Mesenteric fat pad (tissue), 1 donor: ENCODE data around the gene AP3B1. TPM values are rescaled to one million over a fixed set of nuclear protein-coding genes. Genes with fewer than 3 reads are reported as not detected.
A peak's percentile ranks its signal among the peaks of the same experiment; 100 is the strongest.

ENCODE experiments used
- DNase-seq: peaks from one replicate; pipeline ENCODE4 v3.0.0-alpha.2; 2020; ENCODE audit warnings: low spot score
- long read RNA-seq: library from polyadenylated mRNA; unstranded; transcript quantifications from one replicate; pipeline ENCODE4 v2.0.0, GENCODE V29; 2020
- total RNA-seq: library from RNA; stranded (reverse); fragmentation: NEBNext Ultra II Directional; extraction: Animal tissue kit (Norgen Biotek cat#: 25700); gene quantifications from one replicate; pipeline ENCODE4 v1.2.1, GENCODE V29; 2021
- donor health status: DM: yes; HTN: yes; CAD: no.

The AP3B1 gene, protein sequence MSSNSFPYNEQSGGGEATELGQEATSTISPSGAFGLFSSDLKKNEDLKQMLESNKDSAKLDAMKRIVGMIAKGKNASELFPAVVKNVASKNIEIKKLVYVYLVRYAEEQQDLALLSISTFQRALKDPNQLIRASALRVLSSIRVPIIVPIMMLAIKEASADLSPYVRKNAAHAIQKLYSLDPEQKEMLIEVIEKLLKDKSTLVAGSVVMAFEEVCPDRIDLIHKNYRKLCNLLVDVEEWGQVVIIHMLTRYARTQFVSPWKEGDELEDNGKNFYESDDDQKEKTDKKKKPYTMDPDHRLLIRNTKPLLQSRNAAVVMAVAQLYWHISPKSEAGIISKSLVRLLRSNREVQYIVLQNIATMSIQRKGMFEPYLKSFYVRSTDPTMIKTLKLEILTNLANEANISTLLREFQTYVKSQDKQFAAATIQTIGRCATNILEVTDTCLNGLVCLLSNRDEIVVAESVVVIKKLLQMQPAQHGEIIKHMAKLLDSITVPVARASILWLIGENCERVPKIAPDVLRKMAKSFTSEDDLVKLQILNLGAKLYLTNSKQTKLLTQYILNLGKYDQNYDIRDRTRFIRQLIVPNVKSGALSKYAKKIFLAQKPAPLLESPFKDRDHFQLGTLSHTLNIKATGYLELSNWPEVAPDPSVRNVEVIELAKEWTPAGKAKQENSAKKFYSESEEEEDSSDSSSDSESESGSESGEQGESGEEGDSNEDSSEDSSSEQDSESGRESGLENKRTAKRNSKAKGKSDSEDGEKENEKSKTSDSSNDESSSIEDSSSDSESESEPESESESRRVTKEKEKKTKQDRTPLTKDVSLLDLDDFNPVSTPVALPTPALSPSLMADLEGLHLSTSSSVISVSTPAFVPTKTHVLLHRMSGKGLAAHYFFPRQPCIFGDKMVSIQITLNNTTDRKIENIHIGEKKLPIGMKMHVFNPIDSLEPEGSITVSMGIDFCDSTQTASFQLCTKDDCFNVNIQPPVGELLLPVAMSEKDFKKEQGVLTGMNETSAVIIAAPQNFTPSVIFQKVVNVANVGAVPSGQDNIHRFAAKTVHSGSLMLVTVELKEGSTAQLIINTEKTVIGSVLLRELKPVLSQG
- total RNA-seq: 39.8 TPM
- long read RNA-seq, partial matches to known transcripts: 36 of 48 reads
- long read RNA-seq, other reads (novel, unspliced or antisense): 12 of 48 reads

GRCh38 chr5:78294248-78295034 is at the start of gene AP3B1:
TSS of gene AP3B1 (minus strand) at chr5:78294698. CDS start at chr5:78294579, 119 bp downstream.
- peak; percentile 100 for DNase-seq

- no peak for DNase-seq
Observed at GRCh38 chr5:78341440-78341839, 46.9 kb upstream of the AP3B1 start.

GRCh38 chr5:78339617-78340436 is 45.3 kb upstream of the AP3B1 start:
- DNase-seq: no peak

DNA sequence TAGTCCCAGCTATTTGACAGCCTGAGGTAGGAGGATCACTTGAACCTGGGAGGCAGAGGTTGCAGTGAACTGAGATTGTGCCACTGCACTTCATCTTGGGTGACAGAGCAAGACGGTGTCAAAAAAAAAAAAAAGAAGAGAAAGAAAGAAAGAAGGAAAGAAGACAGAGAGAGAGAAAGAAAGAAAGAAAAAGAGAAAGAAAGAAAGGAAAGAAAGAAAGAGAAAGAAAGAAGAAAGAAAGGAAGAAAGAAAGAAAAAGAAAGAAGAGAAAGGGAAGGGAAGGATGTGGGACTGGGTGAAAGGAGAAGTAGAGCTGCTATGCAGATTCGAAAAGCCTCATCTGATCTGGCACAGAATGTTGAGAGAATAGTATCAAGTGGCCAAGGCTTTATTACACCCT is 42.2 kb upstream of the AP3B1 start:
- DNase-seq: no peak

DNA sequence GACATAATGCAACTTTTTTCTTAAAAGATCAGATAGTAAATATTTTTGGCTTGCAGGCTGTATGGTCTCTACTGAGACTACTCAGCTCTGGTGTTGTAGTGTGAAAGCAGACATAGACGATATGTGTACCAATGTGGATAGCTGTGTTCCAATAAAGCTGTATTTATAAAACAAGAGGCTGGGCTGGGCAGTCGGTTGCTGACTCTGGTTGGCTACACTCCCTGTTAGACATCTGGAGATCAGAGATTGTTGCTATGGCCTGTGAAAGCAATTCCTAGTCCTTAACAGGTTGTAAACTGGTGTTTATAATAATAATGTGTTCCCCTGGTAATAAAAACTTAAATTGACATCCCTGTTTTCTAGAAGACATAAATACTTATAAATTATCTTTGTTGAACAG is 41.5 kb upstream of the AP3B1 start:
- no peak for DNase-seq

DNA sequence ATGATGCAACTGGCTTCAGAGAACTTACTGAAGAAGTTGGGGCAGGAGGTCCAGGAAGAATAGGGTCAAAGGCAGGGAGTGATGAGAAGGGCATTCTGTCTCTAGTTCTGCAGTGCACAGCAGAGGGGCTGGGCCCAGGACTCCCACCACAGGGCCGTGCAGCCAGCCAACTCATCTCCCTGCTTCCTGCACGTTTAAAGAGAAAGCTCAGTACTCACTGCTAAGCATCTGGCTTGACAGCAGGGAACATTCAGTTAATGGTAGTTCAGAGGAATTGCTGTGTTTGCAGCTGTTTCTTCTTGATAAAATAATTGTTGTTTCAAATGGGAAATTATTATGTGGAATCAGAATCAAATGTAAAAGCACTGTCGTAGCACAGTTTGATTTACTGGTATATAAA is 40.3 kb upstream of the AP3B1 start:
- no peak for DNase-seq

DNA sequence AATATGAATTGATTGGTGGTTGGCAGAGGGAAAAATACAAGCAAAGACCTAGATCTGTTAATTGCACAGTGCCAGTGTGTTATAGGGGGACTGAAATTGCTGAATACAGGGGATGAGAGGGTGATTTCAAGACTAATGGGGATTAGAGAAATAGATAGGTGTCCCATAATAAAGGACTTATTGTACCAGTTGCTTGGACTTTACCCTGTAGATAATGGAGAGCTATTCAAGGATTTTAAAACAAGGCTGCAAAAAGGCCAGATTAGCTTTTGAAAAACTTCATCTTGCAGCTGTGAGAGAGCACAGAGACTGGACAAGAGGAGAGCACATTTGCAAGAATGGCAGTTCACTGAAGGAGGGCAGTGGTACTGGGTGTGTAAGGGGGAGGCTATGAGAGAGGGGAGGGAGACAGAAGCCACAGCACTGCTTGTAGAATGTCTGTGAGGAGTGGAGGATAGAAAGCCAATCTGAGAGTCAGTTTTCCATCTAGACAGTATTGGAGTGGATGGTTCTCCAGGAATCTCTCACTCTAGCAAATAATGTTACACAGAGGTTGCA is 37.1 kb upstream of the AP3B1 start:
- no peak for DNase-seq

- no peak for DNase-seq
Observed at GRCh38 chr5:78328585-78329173, 34.2 kb upstream of the AP3B1 start.

DNA sequence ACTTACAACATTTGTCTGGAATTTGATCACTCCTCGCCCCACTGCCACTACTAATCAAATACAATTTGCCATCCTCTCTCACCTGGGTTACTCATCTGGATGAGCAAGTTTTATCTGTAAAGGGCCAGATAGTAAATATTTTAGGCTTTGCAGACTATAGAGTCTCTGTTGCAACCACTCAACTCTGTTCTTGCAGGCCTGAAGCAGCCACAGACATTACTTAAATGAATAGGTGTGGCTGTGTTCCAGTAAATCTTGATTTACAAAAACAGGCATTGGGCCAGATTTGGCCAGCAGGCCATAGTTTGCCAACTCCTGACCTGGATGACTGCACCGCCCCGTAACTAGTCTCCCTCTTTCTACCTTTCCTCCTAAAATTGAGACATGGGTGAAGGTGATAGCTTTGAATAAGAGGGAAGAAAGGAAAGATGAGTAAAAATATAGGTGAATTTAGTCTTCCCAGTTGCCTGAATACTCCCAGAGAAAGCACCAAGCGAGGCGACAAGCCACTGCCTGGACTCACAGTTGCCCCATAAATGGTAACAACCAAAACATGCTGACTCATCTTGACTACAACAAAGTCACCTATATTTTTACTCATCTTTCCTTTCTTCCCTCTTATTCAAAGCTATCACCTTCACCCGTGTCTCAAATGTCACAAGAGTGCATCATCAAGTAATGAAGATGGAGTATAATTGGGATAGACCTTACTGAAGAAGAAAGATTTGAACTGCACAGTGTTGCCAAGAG is 33.4 kb upstream of the AP3B1 start:
- DNase-seq: no peak

GRCh38 chr5:78326930-78327329 is 32.4 kb upstream of the AP3B1 start:
- DNase-seq: no peak

DNA sequence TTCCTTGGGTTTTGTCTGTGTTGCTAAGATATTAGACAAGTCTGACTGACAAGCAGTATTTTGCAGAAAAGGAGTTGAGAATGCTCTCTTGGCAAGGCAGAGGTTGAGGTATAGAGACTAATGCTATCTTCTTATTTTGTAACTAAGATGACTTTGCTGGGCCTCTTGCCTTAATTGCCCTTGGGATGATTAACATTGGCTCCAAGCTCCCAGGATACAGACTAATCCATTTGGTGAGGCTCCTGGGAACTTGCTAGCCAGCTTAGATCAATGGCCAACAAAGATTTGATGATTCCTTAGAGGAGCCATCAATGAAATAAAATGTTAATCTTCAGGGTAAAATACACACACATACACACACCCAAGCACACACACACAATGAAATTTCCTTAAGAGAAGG is 28.7 kb upstream of the AP3B1 start:
- no peak for DNase-seq

- DNase-seq: no peak
Observed at GRCh38 chr5:78320401-78320800, 25.9 kb upstream of the AP3B1 start.

GRCh38 chr5:78318337-78318736 is 23.8 kb upstream of the AP3B1 start:
- DNase-seq: no peak

DNA sequence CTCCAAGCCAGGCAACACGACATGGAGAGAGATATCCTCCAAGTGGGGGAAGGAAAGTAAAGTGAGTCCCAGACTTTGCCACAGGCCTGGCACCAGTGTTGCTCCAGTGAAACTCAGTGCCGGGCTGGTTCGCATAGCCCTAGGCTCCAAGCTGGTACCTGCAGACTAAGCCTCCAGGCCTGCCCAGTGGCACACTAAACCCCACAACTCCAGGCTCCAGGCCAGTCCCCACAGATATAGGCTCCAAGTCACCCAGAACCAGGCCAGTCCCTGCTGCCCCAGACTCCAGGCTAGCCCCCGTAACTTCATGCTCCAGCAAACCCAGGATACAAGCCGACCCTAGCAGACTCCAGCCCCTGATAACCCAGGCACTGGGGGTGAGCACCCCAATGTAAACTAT is 23.0 kb upstream of the AP3B1 start:
- DNase-seq: no peak

DNA sequence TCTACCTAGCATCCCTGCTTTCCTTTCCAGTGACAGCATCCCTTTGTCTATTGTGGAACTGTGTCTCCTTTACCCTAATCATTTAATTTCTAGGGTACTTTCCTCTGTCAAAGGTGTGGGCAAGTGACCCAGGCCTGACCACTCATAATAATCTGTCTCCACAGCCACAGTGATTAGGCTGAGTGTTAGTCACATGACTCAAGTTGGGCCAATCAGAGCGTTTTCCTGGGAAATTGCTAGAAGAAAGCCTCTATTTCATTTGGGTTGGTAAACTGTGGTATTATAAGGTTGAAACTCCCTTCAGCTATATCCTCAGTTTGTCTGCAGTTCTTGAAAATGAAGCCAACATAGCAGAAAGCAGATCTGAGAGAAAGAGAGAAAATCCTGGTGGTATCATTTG is 14.2 kb upstream of the AP3B1 start:
- no peak for DNase-seq

DNA sequence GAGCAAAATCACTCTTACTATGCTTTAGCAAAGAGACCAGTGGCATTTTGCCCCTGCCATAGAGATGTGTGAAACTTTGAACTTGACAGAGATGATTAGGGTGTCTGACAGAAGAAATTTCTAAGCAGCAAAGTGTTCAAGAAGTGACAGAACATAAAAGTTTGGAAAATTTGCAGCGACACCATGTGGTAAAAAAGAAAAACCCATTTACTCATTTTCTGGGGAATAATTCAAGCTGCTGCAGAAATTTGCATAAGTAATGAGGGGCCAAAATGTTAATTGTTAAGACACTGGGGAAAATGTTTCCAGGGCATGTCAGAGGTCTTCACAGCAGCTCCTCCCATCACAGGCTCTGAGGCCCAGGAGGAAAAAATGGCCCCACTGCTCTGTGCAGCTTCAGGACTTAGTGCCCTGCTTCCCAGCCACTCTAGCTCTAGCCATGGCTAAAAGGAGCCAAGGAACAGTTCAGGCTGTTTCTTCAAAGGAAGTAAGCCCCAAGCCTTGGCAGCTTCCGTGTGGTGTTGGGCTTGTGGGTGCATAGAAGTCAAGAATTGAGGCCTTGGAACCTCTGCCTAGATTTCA is 6.1 kb upstream of the AP3B1 start:
- DNase-seq: no peak

DNA sequence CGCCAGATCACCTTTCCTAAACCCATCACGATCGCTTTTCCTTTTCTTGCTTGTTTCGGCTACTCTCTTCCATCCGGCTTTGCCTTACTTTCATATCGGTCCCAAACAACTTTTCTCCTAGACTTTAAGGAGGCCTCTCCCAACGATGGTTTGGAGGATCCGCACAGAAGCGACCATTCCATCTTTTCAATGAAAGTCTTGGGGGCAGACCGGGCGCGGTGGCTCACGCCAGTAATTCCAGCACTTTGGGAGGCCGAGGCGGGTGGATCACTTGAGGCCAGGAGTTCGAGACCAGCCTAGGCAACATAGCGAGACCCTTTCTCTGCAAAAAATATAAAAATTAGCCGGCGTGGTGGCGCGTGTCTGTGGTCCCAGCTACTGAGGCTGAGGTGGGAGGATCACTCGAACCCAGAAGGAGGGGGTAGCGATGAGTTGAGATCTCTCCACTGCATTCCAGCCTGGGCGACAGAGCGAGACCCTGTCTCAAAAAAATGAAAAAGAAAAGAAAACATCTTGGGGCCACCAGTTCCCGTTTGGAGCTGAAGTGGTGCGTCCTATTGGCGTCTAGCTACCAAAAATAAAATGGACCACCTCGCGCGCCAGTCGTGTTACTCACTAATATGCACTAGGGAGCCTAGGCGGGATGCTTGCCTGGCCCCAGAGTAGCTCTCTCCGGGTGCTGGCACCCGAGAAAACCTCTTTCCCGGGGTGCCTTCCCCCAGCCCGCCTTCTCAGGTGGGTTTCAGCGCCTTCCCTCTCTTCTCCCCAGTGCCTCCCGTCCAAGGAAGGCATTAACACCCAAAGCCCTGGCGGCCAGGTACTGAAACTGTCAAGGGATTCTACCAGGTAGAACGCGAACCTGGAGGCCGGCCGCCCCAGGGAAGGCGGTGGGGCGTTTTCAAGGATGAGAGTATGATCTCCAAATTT is 800 bp upstream of the AP3B1 start:
- no peak for DNase-seq
